OCI-LY3 (cell line): ENCODE measurements around the gene TRIM7.

Source experiments
- CTCF ChIP-seq: fragments of 200-600, 300-600 bp; sonication (generic); IDR thresholded peaks from 2 replicates; pipeline ENCODE4 v1.5.1; 2014; ENCODE audit warnings: antibody characterized with exemption, low read length, low read depth
- EZH2phosphoT487 ChIP-seq: fragments of 200-600 bp; shearing (Covaris generic); IDR thresholded peaks from 2 replicates; pipeline ENCODE4 v1.6.1; 2018; ENCODE audit warnings: antibody characterized with exemption, mixed run types, low read depth

GRCh38 chr5:181200816-181201215 is 4.2 kb downstream of the TRIM7 start:
- TF ChIP-seq CTCF (no peak), EZH2phosphoT487 (no peak)
